SK-N-SH (cell line): ENCODE data around the gene LPIN2. TPM values are rescaled to one million over a fixed set of nuclear protein-coding genes. Genes with fewer than 3 reads are reported as not detected.

Experiments used
- CTCF ChIA-PET: fragments of 300-600, 350-600 bp; formaldehyde crosslinking; extraction: SDS; loops from one replicate; lab custom pipeline; 2021; lab: Yijun Ruan, JAX
- POLR2A ChIA-PET: fragments of 350-600 bp; sonication (Branson Sonifier 250); formaldehyde crosslinking; extraction: SDS; loops from one replicate; lab custom pipeline; 2020; ENCODE audit warnings: antibody characterized with exemption, inconsistent platforms; lab: Yijun Ruan, JAX
- DNase-seq: peaks from one replicate; pipeline ENCODE4 v3.0.0; 2012
- H2AFZ ChIP-seq: fragments of 200-600 bp; sonication (generic); 2 replicates; pipeline ENCODE4 v1.8.1; 2016; ENCODE audit warnings: antibody characterized with exemption, mild to moderate bottlenecking, low read depth
- H3F3A ChIP-seq: fragments of 200-600 bp; sonication (generic); replicated peaks from 2 replicates; pipeline ENCODE3; 2016; ENCODE audit warnings: antibody characterized with exemption, mild to moderate bottlenecking; ENCODE audit not compliant: insufficient read depth
- H3K27ac ChIP-seq, 2 experiments: fragments of 200-500 bp in 1 of 2; fragments of 200-600 bp in 1 of 2; sonication (Bioruptor generic) in 1 of 2; sonication (generic), shearing (Covaris generic) in 1 of 2; 2 replicates each; pipeline versions ENCODE4 v1.5.1 to v1.6.1; 2014 to 2016; ENCODE audit warnings: low read depth in 2 of 2, inconsistent platforms in 1 of 2, low read length in 1 of 2, mild to moderate bottlenecking in 1 of 2, mixed read lengths in 1 of 2
- H3K27me3 ChIP-seq: fragments of 200-600 bp; sonication (generic), shearing (Covaris generic); 2 replicates; pipeline ENCODE4 v1.6.1; 2016; ENCODE audit warnings: mixed run types; ENCODE audit not compliant: insufficient read depth
- H3K36me3 ChIP-seq, 2 experiments: fragments of 200-500 bp in 1 of 2; fragments of 200-600 bp in 1 of 2; sonication (Bioruptor generic) in 1 of 2; sonication (generic) in 1 of 2; replicated peaks in 1 of 2; 2 replicates each; pipeline versions ENCODE3 to v1.5.1; 2014 to 2016; ENCODE audit warnings: low read length in 1 of 2, mild to moderate bottlenecking in 1 of 2; ENCODE audit not compliant: insufficient read depth in 2 of 2, control insufficient read depth in 1 of 2
- H3K4me1 ChIP-seq, 2 experiments: fragments of 200-500 bp in 1 of 2; fragments of 200-600 bp in 1 of 2; sonication (Bioruptor generic) in 1 of 2; sonication (generic), shearing (Covaris generic) in 1 of 2; 2 replicates each; pipeline versions ENCODE4 v1.5.1 to v1.6.1; 2014 to 2016; ENCODE audit warnings: low read depth in 1 of 2, low read length in 1 of 2, mixed run types in 1 of 2; ENCODE audit not compliant: insufficient read depth in 2 of 2, control insufficient read depth in 1 of 2
- H3K4me2 ChIP-seq: fragments of 200-600 bp; sonication (generic), shearing (Covaris generic); 2 replicates; pipeline ENCODE4 v1.6.1; 2017; ENCODE audit warnings: mixed run types
- H3K4me3 ChIP-seq, 2 experiments: fragments of 200-500 bp in 1 of 2; fragments of 200-600 bp in 1 of 2; sonication (Bioruptor generic) in 1 of 2; sonication (generic), shearing (Covaris generic) in 1 of 2; 2 replicates each; pipeline versions ENCODE4 v1.5.1 to v1.8.1; 2014 to 2016; ENCODE audit warnings: low read depth in 2 of 2, inconsistent platforms in 1 of 2, low read length in 1 of 2, mild to moderate bottlenecking in 1 of 2, mixed read lengths in 1 of 2, moderate library complexity in 1 of 2
- H3K79me2 ChIP-seq: fragments of 200-600 bp; sonication (generic); 2 replicates; pipeline ENCODE4 v1.8.1; 2017; ENCODE audit warnings: mild to moderate bottlenecking; ENCODE audit not compliant: insufficient read depth
- H3K9ac ChIP-seq: fragments of 200-600 bp; sonication (generic); 2 replicates; pipeline ENCODE4 v1.6.1; 2017; ENCODE audit warnings: mixed run types
- H3K9me2 ChIP-seq: fragments of 200-600 bp; sonication (generic); 2 replicates; pipeline ENCODE4 v1.6.1; 2017; ENCODE audit warnings: mixed run types
- H3K9me3 ChIP-seq: fragments of 200-600 bp; sonication (generic); 2 replicates; pipeline ENCODE4 v1.6.1; 2017; ENCODE audit warnings: mixed run types, mild to moderate bottlenecking, moderate library complexity
- H4K20me1 ChIP-seq: fragments of 200-600 bp; sonication (generic); 2 replicates; pipeline ENCODE4 v1.6.1; 2017; ENCODE audit warnings: mild to moderate bottlenecking, mixed run types; ENCODE audit not compliant: insufficient read depth
- ELF1 ChIP-seq: IDR thresholded peaks from 2 replicates; pipeline ENCODE4 v1.4.0; 2012
- EZH2phosphoT487 ChIP-seq: fragments of 200-600 bp; sonication (generic); IDR thresholded peaks from 2 replicates; pipeline ENCODE4 v1.6.1; 2017; ENCODE audit warnings: low read depth, mixed run types, mild to moderate bottlenecking, antibody characterized with exemption, moderate library complexity, borderline replicate concordance
- FOXJ3 ChIP-seq: sonication (generic); formaldehyde crosslinking; IDR thresholded peaks from 2 replicates; pipeline ENCODE4 v1.5.1; 2020; ENCODE audit warnings: mild to moderate bottlenecking, missing genetic modification reagents
- FOXM1 ChIP-seq: IDR thresholded peaks from 2 replicates; pipeline ENCODE4 v1.4.0; 2012; ENCODE audit warnings: low read depth, mild to moderate bottlenecking
- GATA2 ChIP-seq: sonication (generic); formaldehyde crosslinking; IDR thresholded peaks from 2 replicates; pipeline ENCODE4 v1.5.0; 2020; ENCODE audit warnings: mild to moderate bottlenecking, missing genetic modification reagents
- NFIC ChIP-seq: IDR thresholded peaks from 2 replicates; pipeline ENCODE4 v1.4.0; 2012; ENCODE audit warnings: borderline replicate concordance
- NRF1 ChIP-seq: IDR thresholded peaks from 2 replicates; pipeline ENCODE4 v1.6.1; 2012; ENCODE audit warnings: low read depth, mild to moderate bottlenecking, low read length
- RAD21 ChIP-seq: IDR thresholded peaks from 2 replicates; pipeline ENCODE4 v1.6.1; 2012; ENCODE audit warnings: mild to moderate bottlenecking, low read length
- RCOR1 ChIP-seq: fragments of 150-350 bp; IDR thresholded peaks from 2 replicates; pipeline ENCODE4 v1.6.1; 2017; ENCODE audit warnings: antibody characterized with exemption, low read length
- RXRA ChIP-seq: IDR thresholded peaks from 2 replicates; pipeline ENCODE4 v1.4.0; 2012; ENCODE audit warnings: low read depth, mild to moderate bottlenecking, borderline replicate concordance
- SMC3 ChIP-seq: IDR thresholded peaks from 2 replicates; pipeline ENCODE4 v1.6.1; 2012; ENCODE audit warnings: low read depth, low read length, improper control_type of control experiment
- TEAD4 ChIP-seq: IDR thresholded peaks from 2 replicates; pipeline ENCODE4 v1.4.0; 2012; ENCODE audit warnings: mild to moderate bottlenecking, borderline replicate concordance; ENCODE audit not compliant: insufficient read depth
- WGBS: methylation state at CpG from one replicate; pipeline ENCODE4 v1.1.6; 2017; ENCODE audit warnings: low lambda C conversion rate; 5-methylcytosine and 5-hydroxymethylcytosine counted together
- polyA plus RNA-seq, 3 experiments: library from polyadenylated mRNA; depleted of rRNA; stranded (reverse); fragments of >200 nt; gene quantifications; 2 replicates each; pipeline ENCODE4 v1.2.3, GENCODE V29; 2012
- TF ChIP-seq, protein P1 (sequence below): fragments of 150-350 bp; IDR thresholded peaks from 2 replicates; pipeline ENCODE4 v1.6.1; 2017; ENCODE audit warnings: antibody characterized with exemption, low read length, low read depth, borderline replicate concordance
- TF ChIP-seq, protein P2 (sequence below): IDR thresholded peaks from 2 replicates; pipeline ENCODE4 v1.4.0; 2012; ENCODE audit warnings: low read depth, borderline replicate concordance
- TF ChIP-seq, protein P3 (sequence below): IDR thresholded peaks from 2 replicates; pipeline ENCODE4; 2012

The LPIN2 gene
- polyA plus RNA-seq, 1 of the 3 experiments (the other 2 are of a cell fraction), result 19.3 TPM

DNA sequence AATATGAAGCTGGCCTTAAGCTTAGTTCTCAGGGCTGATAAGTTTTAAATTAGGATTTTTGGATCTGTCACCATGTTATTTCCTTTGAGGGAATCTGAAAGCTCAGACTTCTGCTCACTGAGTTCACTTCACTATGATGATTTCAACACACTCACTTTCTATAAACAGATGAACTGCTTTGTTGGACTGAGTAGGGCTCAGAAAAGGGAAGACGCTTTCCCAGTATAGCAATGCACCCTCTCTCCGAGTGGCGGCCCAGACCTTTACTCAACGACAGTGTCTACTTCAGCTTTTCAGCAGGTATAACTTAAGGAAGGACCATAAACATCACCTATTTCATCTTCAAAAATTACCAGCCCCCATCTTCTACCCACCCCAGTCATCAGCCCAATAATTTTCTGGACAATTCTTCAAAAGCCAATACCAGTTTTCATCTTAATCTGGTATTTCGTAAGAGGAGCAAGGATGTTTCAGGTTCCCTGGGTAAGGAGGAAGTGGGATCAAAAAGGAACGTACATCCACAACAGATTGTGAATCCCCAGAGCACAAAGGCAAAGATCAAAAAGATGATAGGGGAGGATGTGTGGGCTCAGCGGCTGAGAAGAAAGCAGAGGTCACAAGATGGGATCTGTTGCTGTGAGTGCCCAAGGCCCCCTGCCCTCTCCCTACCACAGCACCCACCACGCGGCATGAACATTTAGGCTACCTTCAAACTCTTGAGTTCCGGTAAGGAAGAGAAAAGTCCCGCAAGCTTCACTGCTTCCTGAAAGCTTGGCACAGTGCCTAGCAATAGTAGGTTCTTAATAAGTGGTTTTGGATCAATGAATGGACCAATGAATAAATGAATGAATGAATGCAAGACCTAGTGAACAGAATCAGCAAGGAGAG lies 41.9 kb downstream of the LPIN2 start:
- Histone ChIP-seq H3K79me2 (peaks cover 96% of the 10 kb centered on the region), H3K9ac (no peak overlapping the region), H3K4me2 (no peak overlapping the region), H3K9me3 (no peaks in the 10 kb centered on the region), H3K27ac (no peak overlapping the region), H2AFZ (no peak overlapping the region), H3K4me1 (peaks cover 6 to 9% of the 10 kb centered on the region in 2 experiments; a peak in 2 of 4 replicates), H3F3A (no peaks in the 10 kb centered on the region), H3K4me3 (no peak overlapping the region), H3K27me3 (no peaks in the 10 kb centered on the region), H3K9me2 (no peaks in the 10 kb centered on the region), H3K36me3 (no peaks in the 10 kb centered on the region), H4K20me1 (no peaks in the 10 kb centered on the region)
- POLR2A ChIA-PET, result no interaction called here
- DNase-seq, result no peak
- 95% methylated on average over 11 of the region's 11 CpGs for WGBS
- 0 out of 2 replicates have a peak, but pooled peaks have one; percentile 4 for TF ChIP-seq GATA2 (CRISPR knock-in tag)
- TF ChIP-seq SMC3, result no peak
- TF ChIP-seq FOXM1, result no peak
- TF ChIP-seq, protein P1, sequence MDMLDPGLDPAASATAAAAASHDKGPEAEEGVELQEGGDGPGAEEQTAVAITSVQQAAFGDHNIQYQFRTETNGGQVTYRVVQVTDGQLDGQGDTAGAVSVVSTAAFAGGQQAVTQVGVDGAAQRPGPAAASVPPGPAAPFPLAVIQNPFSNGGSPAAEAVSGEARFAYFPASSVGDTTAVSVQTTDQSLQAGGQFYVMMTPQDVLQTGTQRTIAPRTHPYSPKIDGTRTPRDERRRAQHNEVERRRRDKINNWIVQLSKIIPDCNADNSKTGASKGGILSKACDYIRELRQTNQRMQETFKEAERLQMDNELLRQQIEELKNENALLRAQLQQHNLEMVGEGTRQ, result no peak
- no peak for TF ChIP-seq RCOR1
- CTCF ChIA-PET, result interaction anchor here (0.7 kb wide), 1 partner anchor 92 kb away, joined by 3 read pairs; no protein-coding TSS in a partner anchor

DNA sequence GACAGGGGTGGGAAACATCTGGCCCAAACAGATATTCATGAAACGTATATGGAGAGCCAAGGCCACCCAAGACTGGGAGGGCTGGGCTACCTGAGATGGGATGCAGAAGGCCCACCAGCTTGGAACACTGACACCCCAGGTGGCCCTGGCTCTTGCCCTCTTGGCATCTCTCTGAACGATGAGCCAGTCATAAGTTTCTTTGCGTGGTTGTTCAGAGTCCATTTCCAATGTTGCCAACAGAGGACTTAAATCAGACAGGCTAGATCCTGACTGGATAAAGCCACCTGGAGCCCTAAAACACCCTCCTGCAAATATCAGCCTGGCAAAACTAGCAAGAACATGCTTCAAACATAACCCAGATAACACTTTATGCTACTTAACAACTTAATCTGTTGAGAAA lies 42.6 kb downstream of the LPIN2 start:
- no peaks in the 10 kb centered on the region for H4K20me1 ChIP-seq
- H3F3A ChIP-seq, result no peaks in the 10 kb centered on the region
- no peaks in the 10 kb centered on the region for H3K27me3 ChIP-seq
- TF ChIP-seq ELF1 (no peak), RCOR1 (no peak), FOXM1 (no peak), NFIC (no peak)
- H3K27ac ChIP-seq, result no peak overlapping the region
- no peak overlapping the region for H2AFZ ChIP-seq
- no peaks in the 10 kb centered on the region for H3K36me3 ChIP-seq
- H3K79me2 ChIP-seq, result peaks cover 93% of the 10 kb centered on the region
- no peaks in the 10 kb centered on the region for H3K9me3 ChIP-seq
- CTCF ChIA-PET, result interaction anchor here (0.7 kb wide), 1 partner anchor 93 kb away, joined by 3 read pairs; no protein-coding TSS in a partner anchor
- H3K9ac ChIP-seq, result no peak overlapping the region
- peaks cover 6 to 9% of the 10 kb centered on the region in 2 experiments; a peak in 2 of 4 replicates for H3K4me1 ChIP-seq
- 83% methylated on average over 3 of the region's 3 CpGs for WGBS
- POLR2A ChIA-PET, result no interaction called here
- no peak for DNase-seq
- H3K4me3 ChIP-seq, result no peak overlapping the region
- no peak overlapping the region for H3K4me2 ChIP-seq
- H3K9me2 ChIP-seq, result no peaks in the 10 kb centered on the region

DNA sequence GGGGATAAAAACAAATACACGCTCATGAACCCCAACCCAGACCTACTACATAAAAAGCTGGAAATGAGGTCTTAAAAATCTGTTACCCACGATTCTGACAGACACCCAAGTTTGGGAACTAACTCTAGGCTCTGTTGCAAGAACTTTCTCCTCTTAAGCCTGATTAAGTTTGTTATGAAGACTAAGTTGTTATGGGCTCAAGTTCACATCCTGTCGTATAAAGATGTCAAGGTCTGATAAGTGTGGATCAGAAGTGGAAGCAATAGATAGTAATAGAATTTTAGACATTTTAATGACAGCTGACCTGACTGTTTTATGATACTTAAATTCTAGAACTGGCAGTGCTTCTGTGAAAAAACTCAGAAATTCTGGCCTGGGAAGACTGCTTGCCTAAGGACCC lies 43.2 kb downstream of the LPIN2 start:
- Histone ChIP-seq H3K27me3 (no peaks in the 10 kb centered on the region), H2AFZ (no peak overlapping the region), H3K4me2 (no peak overlapping the region), H3K9ac (no peak overlapping the region), H3K27ac (no peak overlapping the region), H3K36me3 (no peaks in the 10 kb centered on the region), H3K9me3 (no peaks in the 10 kb centered on the region), H3K9me2 (no peaks in the 10 kb centered on the region), H3F3A (no peaks in the 10 kb centered on the region), H3K4me3 (no peak overlapping the region), H4K20me1 (no peaks in the 10 kb centered on the region), H3K79me2 (peaks cover 92% of the 10 kb centered on the region), H3K4me1 (peaks cover 6 to 9% of the 10 kb centered on the region in 2 experiments; a peak in 2 of 4 replicates)
- POLR2A ChIA-PET, result no interaction called here
- no peak for DNase-seq
- CTCF ChIA-PET, result no interaction called here
- WGBS, result 93% methylated on average over 3 of the region's 3 CpGs
- TF ChIP-seq SMC3 (no peak), RXRA (no peak), NFIC (no peak), EZH2phosphoT487 (no peak), RAD21 (no peak), RCOR1 (no peak), NRF1 (no peak), ELF1 (no peak), TEAD4 (no peak), FOXJ3 (CRISPR knock-in tag) (no peak)
- TF ChIP-seq, protein P2, sequence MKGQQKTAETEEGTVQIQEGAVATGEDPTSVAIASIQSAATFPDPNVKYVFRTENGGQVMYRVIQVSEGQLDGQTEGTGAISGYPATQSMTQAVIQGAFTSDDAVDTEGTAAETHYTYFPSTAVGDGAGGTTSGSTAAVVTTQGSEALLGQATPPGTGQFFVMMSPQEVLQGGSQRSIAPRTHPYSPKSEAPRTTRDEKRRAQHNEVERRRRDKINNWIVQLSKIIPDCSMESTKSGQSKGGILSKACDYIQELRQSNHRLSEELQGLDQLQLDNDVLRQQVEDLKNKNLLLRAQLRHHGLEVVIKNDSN, result no peak
- TF ChIP-seq, protein P3, sequence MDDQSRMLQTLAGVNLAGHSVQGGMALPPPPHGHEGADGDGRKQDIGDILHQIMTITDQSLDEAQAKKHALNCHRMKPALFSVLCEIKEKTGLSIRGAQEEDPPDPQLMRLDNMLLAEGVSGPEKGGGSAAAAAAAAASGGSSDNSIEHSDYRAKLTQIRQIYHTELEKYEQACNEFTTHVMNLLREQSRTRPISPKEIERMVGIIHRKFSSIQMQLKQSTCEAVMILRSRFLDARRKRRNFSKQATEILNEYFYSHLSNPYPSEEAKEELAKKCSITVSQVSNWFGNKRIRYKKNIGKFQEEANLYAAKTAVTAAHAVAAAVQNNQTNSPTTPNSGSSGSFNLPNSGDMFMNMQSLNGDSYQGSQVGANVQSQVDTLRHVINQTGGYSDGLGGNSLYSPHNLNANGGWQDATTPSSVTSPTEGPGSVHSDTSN, result no peak
- TF ChIP-seq, protein P1, result no peak
